Measurements from ENCODE around the gene SLFN13. TPM values are rescaled to one million over a fixed set of nuclear protein-coding genes. Genes with fewer than 3 reads are reported as not detected.

SLFN13 gene
- total RNA-seq, 1 experiment from 2014 or later, result 1.7 TPM

DNA sequence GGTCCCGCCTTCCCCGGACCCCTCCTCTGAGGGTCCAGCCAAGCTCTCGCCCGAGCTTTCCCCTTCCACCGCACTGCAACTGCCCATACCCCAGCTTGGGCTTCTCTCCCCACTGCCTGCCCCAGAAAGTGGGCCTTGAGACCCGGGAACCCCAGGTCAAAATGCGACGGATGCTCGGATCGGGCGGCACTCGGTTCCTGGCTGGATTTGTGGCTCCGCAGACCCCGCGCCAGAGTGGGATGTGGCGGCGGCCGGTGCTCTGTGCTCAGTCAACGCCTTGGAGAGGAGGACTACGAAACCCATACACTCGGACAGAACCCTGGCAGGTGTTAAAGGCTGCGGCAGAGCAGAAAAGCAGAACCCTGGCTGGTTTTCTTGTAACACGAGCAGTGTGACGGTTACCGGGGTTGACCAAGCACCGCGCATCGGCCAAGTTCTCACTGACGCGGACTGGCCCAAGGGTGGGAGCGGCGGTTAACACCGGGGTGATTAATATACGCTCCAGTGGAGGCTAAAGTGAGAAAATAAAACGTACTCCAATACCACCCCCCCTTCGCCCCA is 885 bp upstream of the SLFN13 start:
- Mint-ChIP-seq H3K36me3 (ENCODE audit: insufficient read depth, unreplicated experiment) (peaks cover 4% of the 10 kb centered on the region), H3K4me1 (ENCODE audit: insufficient read depth, unreplicated experiment) (no peaks in the 10 kb centered on the region), H3K27me3 (ENCODE audit: insufficient read depth, unreplicated experiment) (no peaks in the 10 kb centered on the region), H3K4me3 (ENCODE audit: unreplicated experiment) (peak overlapping the region; percentile 78), H3K9me3 (ENCODE audit: unreplicated experiment) (no peaks in the 10 kb centered on the region), H3K27ac (ENCODE audit: low read depth, unreplicated experiment) (no peak overlapping the region)
- intact Hi-C loops (cut with micrococcal nuclease), result no loop called here
- no peak for DNase-seq (ENCODE audit: unreplicated experiment)
- BruUV-seq (replicated peaks), result no TSS peak
- ChIA-PET CTCF (no interaction called here), POLR2A (no interaction called here)
- TF ChIP-seq, protein P1, sequence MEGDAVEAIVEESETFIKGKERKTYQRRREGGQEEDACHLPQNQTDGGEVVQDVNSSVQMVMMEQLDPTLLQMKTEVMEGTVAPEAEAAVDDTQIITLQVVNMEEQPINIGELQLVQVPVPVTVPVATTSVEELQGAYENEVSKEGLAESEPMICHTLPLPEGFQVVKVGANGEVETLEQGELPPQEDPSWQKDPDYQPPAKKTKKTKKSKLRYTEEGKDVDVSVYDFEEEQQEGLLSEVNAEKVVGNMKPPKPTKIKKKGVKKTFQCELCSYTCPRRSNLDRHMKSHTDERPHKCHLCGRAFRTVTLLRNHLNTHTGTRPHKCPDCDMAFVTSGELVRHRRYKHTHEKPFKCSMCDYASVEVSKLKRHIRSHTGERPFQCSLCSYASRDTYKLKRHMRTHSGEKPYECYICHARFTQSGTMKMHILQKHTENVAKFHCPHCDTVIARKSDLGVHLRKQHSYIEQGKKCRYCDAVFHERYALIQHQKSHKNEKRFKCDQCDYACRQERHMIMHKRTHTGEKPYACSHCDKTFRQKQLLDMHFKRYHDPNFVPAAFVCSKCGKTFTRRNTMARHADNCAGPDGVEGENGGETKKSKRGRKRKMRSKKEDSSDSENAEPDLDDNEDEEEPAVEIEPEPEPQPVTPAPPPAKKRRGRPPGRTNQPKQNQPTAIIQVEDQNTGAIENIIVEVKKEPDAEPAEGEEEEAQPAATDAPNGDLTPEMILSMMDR (IDR thresholded peaks at IDR 0.05; ENCODE audit: unreplicated experiment), result no peak

DNA sequence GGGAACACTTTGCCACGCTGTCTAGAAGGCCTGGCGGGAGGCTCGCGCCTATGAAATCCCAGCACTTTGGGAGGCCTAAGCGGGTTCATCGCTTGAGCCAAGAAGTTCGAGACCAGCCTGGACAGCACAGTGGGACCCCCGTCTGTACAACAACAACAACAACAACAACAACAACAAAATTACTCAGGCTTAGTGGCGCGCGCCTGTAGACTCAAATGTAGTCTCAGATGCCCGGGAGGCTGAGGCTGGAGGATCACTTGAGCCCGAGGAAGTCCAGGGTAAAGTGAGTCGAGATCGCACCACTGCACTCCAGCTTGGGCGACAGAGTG is 297 bp upstream of the SLFN13 start:
- peaks cover 4% of the 10 kb centered on the region for H3K36me3 Mint-ChIP-seq (ENCODE audit: insufficient read depth, unreplicated experiment)
- POLR2A ChIA-PET, result interaction anchor here (0.9 to 2.6 kb wide), 3 partner anchors 14 to 39 kb away, joined by 3 to 32 read pairs (median 3); partner anchors contain the start of gene SLFN12
- intact Hi-C loops (cut with micrococcal nuclease), result no loop called here
- TF ChIP-seq, protein P1 (IDR thresholded peaks at IDR 0.05; ENCODE audit: unreplicated experiment), result no peak
- H3K27ac Mint-ChIP-seq (ENCODE audit: low read depth, unreplicated experiment), result peak overlapping the region; percentile 22
- H3K27me3 Mint-ChIP-seq (ENCODE audit: insufficient read depth, unreplicated experiment), result no peaks in the 10 kb centered on the region
- BruUV-seq (replicated peaks), result no TSS peak
- CTCF ChIA-PET, result no interaction called here
- H3K4me3 Mint-ChIP-seq (ENCODE audit: unreplicated experiment), result peak overlapping the region; percentile 78
- no peaks in the 10 kb centered on the region for H3K4me1 Mint-ChIP-seq (ENCODE audit: insufficient read depth, unreplicated experiment)
- no peak for DNase-seq (ENCODE audit: unreplicated experiment)
- no peaks in the 10 kb centered on the region for H3K9me3 Mint-ChIP-seq (ENCODE audit: unreplicated experiment)

DNA sequence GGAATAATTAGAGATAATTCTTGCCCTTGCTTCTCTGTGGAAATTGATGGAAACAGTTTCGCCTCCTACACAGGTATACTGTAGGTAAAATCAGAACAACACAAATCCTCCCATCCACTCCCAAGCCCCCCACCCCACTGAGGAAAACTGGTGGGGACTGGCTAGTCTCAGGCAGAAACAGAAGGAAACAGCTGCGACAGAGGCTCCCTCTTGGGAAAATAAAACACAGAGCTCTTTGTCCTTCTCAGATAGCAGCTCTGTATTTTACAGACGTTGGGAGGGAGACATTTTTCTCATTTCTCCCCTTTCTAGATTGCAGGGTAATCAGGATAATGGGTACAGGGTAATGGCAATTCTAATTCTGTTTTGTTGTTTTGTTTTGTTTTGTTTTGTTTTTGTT is 1.1 kb downstream of the SLFN13 start:
- TF ChIP-seq, protein P1 (IDR thresholded peaks at IDR 0.05; ENCODE audit: unreplicated experiment), result no peak
- H3K36me3 Mint-ChIP-seq (ENCODE audit: insufficient read depth, unreplicated experiment), result peaks cover 4% of the 10 kb centered on the region
- no peak for DNase-seq (ENCODE audit: unreplicated experiment)
- no TSS peak for BruUV-seq (replicated peaks)
- no peaks in the 10 kb centered on the region for H3K4me1 Mint-ChIP-seq (ENCODE audit: insufficient read depth, unreplicated experiment)
- no peaks in the 10 kb centered on the region for H3K9me3 Mint-ChIP-seq (ENCODE audit: unreplicated experiment)
- H3K27me3 Mint-ChIP-seq (ENCODE audit: insufficient read depth, unreplicated experiment), result no peaks in the 10 kb centered on the region
- peak overlapping the region; percentile 78 for H3K4me3 Mint-ChIP-seq (ENCODE audit: unreplicated experiment)
- no peak overlapping the region for H3K27ac Mint-ChIP-seq (ENCODE audit: low read depth, unreplicated experiment)
- CTCF ChIA-PET, result no interaction called here
- POLR2A ChIA-PET, result interaction anchor here (0.7 to 2.6 kb wide), 3 partner anchors 10 to 16 kb away, joined by 3 to 32 read pairs (median 4); partner anchors contain the start of gene SLFN12
- intact Hi-C loops (cut with micrococcal nuclease), result no loop called here

DNA sequence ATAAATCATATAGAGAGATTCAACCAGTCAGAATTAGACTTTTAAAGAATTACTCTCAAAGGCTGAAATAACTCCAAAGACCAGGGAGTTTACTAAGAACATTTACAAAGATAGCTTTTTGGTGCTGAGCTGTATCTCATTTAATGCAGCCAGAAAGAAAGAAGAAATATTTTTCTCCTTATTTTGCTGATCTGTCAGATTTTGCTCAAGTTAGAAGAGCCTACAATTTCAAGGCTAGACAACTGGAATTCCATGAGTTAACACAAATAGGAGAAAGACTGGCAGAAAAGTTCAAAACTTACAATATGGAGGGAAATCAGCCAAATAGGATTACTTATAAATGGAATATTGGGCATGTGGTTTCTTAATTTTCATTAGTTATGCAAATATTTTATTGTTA is 10.1 kb downstream of the SLFN13 start:
- TF ChIP-seq, protein P1 (IDR thresholded peaks at IDR 0.05; ENCODE audit: unreplicated experiment), result no peak
- no peaks in the 10 kb centered on the region for H3K9me3 Mint-ChIP-seq (ENCODE audit: unreplicated experiment)
- POLR2A ChIA-PET, result no interaction called here
- no peak overlapping the region for H3K4me3 Mint-ChIP-seq (ENCODE audit: unreplicated experiment)
- no peaks in the 10 kb centered on the region for H3K27me3 Mint-ChIP-seq (ENCODE audit: insufficient read depth, unreplicated experiment)
- DNase-seq (ENCODE audit: unreplicated experiment), result no peak
- peaks cover 6% of the 10 kb centered on the region for H3K36me3 Mint-ChIP-seq (ENCODE audit: insufficient read depth, unreplicated experiment)
- intact Hi-C loops (cut with micrococcal nuclease), result no loop called here
- H3K27ac Mint-ChIP-seq (ENCODE audit: low read depth, unreplicated experiment), result no peak overlapping the region
- CTCF ChIA-PET, result interaction anchor here (0.6 to 0.8 kb wide), 3 partner anchors 13 to 1753 kb away, joined by 3 to 6 read pairs (median 4); no protein-coding TSS in a partner anchor
- peaks cover 9% of the 10 kb centered on the region for H3K4me1 Mint-ChIP-seq (ENCODE audit: insufficient read depth, unreplicated experiment)
- no TSS peak for BruUV-seq (replicated peaks)

Measured in MCF 10A (cell line).